ENCODE data around the gene RAB37. TPM values are rescaled to one million over a fixed set of nuclear protein-coding genes. Genes with fewer than 3 reads are reported as not detected.

RAB37 gene
- total and polyA plus RNA-seq, 8 donors: 3.2 to 11.2 (median 10.3) TPM

DNA sequence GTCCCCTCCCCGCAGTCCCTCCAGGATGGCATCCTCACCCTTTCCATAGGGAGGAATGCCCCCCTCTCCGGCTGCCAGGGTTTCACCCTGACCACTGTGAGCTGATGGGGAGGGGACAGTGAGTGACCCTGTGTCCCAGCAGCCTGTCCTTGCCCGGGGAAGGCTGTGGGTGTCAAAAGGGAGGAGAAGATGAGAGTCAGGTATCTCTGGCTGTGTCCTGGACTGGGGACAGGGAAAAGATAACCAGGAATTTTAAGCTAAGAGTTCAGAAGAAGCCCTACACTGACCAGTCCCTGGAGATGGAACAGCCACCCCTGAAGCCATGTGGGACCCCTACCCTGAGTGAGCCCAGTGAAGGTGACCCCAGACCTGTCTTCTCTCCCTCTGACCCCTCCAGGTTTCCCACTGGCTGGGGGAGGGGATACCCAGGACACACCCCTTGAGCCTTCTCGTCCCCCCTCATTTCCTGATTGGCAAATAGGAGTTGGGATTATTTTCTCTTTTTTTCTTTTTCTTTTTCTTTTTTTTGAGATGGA, 27.8 kb downstream of the RAB37 start:
- TF ChIP-seq, protein P1, sequence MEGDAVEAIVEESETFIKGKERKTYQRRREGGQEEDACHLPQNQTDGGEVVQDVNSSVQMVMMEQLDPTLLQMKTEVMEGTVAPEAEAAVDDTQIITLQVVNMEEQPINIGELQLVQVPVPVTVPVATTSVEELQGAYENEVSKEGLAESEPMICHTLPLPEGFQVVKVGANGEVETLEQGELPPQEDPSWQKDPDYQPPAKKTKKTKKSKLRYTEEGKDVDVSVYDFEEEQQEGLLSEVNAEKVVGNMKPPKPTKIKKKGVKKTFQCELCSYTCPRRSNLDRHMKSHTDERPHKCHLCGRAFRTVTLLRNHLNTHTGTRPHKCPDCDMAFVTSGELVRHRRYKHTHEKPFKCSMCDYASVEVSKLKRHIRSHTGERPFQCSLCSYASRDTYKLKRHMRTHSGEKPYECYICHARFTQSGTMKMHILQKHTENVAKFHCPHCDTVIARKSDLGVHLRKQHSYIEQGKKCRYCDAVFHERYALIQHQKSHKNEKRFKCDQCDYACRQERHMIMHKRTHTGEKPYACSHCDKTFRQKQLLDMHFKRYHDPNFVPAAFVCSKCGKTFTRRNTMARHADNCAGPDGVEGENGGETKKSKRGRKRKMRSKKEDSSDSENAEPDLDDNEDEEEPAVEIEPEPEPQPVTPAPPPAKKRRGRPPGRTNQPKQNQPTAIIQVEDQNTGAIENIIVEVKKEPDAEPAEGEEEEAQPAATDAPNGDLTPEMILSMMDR (IDR thresholded peaks at IDR 0.05): no peak
- no peak overlapping the region for H3K27ac ChIP-seq

DNA sequence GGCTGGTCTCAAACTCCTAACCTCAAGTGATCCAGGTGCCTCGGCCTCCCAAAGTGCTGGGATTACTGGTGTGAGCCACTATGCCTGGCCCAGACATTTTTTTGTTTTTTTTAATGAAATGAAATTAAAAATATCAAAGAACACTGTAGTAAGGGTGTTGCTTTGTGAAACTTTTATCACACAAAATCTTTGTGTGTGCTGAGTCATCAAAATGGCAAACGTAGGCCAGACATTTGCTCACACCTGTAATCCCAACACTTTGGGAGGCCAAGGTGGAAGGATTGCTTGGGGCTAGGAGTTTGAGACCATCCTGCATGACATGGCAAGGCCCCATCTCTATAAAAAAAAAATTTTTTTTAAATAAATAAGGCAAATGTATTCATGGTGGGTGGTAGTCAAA, 29.4 kb downstream of the RAB37 start:
- TF ChIP-seq, protein P1 (IDR thresholded peaks at IDR 0.05): no peak
- peaks cover 0 to 66% of the 10 kb centered on the region in 2 donors for H3K36me3 ChIP-seq

More for the DNA sequence above, 27.8 kb downstream of the RAB37 start:
- Histone ChIP-seq H3K9me3 (no peaks in the 10 kb centered on the region), H3K4me3 (no peak overlapping the region), H3K27me3 (no peaks in the 10 kb centered on the region), H3K4me1 (peaks cover 3 to 26% of the 10 kb centered on the region in 2 donors), H3K36me3 (peaks cover 0 to 50% of the 10 kb centered on the region in 2 donors)
- intact Hi-C loops (cut with DNase I): no loop called here
- ATAC-seq (no peak), DNase-seq (peak in 1 of 4 donors; percentile 36)

DNA sequence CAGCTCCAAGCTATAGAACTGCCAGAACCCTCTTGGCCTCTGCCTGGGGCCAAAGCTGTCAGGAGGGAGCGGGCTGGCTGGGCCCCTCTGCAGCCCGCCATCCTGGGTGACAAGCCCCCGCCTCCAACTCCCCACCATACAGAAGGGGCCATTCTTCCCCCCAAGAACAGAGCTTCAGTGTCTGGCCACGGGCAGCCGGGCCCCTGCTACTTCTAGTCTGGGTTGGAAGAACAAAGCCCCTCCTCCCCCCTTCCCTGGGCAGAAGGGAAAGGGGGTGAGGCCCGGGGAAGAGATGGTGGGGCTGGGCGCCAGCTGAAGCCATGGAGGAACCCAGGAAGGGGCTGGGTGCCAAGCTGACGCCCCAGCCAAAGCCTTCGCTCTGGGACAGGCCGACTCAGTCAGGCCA, 30.1 kb downstream of the RAB37 start:
- peaks cover 0 to 20% of the 10 kb centered on the region in 2 donors for H3K4me1 ChIP-seq
- intact Hi-C loops (cut with DNase I): no loop called here
- no peak overlapping the region for H3K27ac ChIP-seq
- H3K36me3 ChIP-seq: peaks cover 0 to 73% of the 10 kb centered on the region in 2 donors
- ATAC-seq (no peak), DNase-seq (no peak)
- no peaks in the 10 kb centered on the region for H3K9me3 ChIP-seq
- TF ChIP-seq, protein P1 (IDR thresholded peaks at IDR 0.05): no peak
- no peaks in the 10 kb centered on the region for H3K27me3 ChIP-seq
- no peak overlapping the region for H3K4me3 ChIP-seq

More for the DNA sequence above, 29.4 kb downstream of the RAB37 start:
- Histone ChIP-seq H3K27me3 (no peaks in the 10 kb centered on the region), H3K27ac (no peak overlapping the region), H3K4me1 (peaks cover 0 to 20% of the 10 kb centered on the region in 2 donors), H3K9me3 (no peaks in the 10 kb centered on the region), H3K4me3 (no peak overlapping the region)
- DNase-seq: no peak
- no peak for ATAC-seq
- intact Hi-C loops (cut with DNase I): no loop called here

DNA sequence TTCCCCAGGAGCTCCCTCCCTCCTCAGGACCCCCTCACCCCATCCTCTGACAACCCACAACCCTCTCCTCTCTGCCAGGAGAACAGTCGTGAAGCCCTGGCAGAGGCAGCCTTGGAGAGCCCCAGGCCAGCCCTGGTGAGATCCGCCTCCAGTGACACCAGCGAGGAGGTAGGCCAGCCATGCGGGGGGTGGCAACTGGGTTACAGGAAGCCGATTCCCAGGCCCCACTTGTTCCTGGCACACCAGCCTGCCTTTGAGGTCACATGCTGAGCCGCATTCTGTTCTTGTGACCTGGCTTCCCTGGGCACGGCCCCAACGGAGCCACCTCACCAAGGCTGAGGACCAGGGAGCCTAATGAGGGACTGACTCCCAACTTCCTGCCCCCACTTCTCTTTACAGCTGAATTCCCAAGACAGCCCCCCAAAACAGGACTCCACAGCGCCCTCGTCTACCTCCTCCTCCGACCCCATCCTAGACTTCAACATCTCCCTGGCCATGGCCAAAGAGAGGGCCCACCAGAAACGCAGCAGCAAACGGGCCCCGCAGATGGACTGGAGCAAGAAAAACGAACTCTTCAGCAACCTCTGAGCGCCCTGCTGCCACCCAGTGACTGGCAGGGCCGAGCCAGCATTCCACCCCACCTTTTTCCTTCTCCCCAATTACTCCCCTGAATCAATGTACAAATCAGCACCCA, 31.2 kb downstream of the RAB37 start:
- intact Hi-C loops (cut with DNase I): no loop called here
- TF ChIP-seq, protein P1 (IDR thresholded peaks at IDR 0.05): no peak
- Histone ChIP-seq H3K4me3 (no peak overlapping the region), H3K36me3 (peaks cover 0 to 84% of the 10 kb centered on the region in 2 donors), H3K9me3 (no peaks in the 10 kb centered on the region), H3K4me1 (peaks cover 0 to 12% of the 10 kb centered on the region in 2 donors), H3K27ac (no peak overlapping the region), H3K27me3 (no peaks in the 10 kb centered on the region)
- DNase-seq (peak in 2 of 4 donors; percentile 64 to 83), ATAC-seq (peak; percentile 37)

DNA sequence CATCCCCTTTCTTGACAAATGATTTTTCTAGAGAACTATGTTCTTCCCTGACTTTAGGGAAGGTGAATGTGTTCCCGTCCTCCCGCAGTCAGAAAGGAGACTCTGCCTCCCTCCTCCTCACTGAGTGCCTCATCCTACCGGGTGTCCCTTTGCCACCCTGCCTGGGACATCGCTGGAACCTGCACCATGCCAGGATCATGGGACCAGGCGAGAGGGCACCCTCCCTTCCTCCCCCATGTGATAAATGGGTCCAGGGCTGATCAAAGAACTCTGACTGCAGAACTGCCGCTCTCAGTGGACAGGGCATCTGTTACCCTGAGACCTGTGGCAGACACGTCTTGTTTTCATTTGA, 31.7 kb downstream of the RAB37 start:
- intact Hi-C loops (cut with DNase I): no loop called here
- H3K27me3 ChIP-seq: no peaks in the 10 kb centered on the region
- no peak overlapping the region for H3K4me3 ChIP-seq
- no peak overlapping the region for H3K27ac ChIP-seq
- TF ChIP-seq, protein P1 (IDR thresholded peaks at IDR 0.05): no peak
- H3K4me1 ChIP-seq: peaks cover 0 to 10% of the 10 kb centered on the region in 2 donors
- no peak for ATAC-seq
- H3K36me3 ChIP-seq: peaks cover 0 to 84% of the 10 kb centered on the region in 2 donors
- H3K9me3 ChIP-seq: no peaks in the 10 kb centered on the region
- no peak for DNase-seq
